K562 (cell line): Measurements from ENCODE around the gene NFRKB. TPM values are rescaled to one million over a fixed set of nuclear protein-coding genes. Genes with fewer than 3 reads are reported as not detected.

Experiments
- ATAC-seq: fragments of 200-7000 bp; cut with Tn5 transposase; 3 replicates; pipeline ENCODE4 v1.9.1; 2020; ENCODE audit warnings: moderate library complexity
- BruUV-seq: library from RNA; stranded (reverse); fragments of 400-500 nt; replicated peaks from 2 replicates; lab custom pipeline; 2021; lab: Mats Ljungman, UMichigan
- CTCF ChIA-PET: fragments of 300-600 bp; formaldehyde crosslinking; extraction: SDS; loops from one replicate; lab custom pipeline; 2021; ENCODE audit warnings: low intra/inter-chr PET ratio; lab: Yijun Ruan, JAX
- POLR2A ChIA-PET: fragments of 300-600, 350-650 bp; sonication (Branson Sonifier 250); formaldehyde crosslinking; extraction: SDS; loops from one replicate; lab custom pipeline; 2021; ENCODE audit warnings: antibody characterized with exemption, inconsistent platforms; lab: Yijun Ruan, JAX
- DNase-seq, 4 experiments: peaks; one replicate each; pipeline versions ENCODE4 v3.0.0 to v3.0.0-alpha.2; 2011 to 2018; ENCODE audit warnings: low spot score in 3 of 4, mixed read lengths in 3 of 4; ENCODE audit errors: extremely low read depth in 1 of 4
- FAIRE-seq: peaks from 2 replicates; lab custom pipeline; 2011; peaks lifted over from hg19 to GRCh38; lab: Jason Lieb, UNC
- H2AFZ ChIP-seq: 2 replicates; pipeline ENCODE4 v1.6.0; 2011; ENCODE audit warnings: low read depth, low read length, control low read depth, inconsistent platforms
- H3K27ac ChIP-seq: fragments of 200-600 bp; 3 replicates; pipeline ENCODE4 v1.8.0; 2011; ENCODE audit warnings: low read depth, mild to moderate bottlenecking, control low read depth, inconsistent platforms, low read length, moderate library complexity, mixed read lengths; ENCODE audit errors: extremely low read depth
- H3K27me3 ChIP-seq, 2 experiments: fragments of 300-600 bp in 1 of 2; 2 replicates in 1 of 2; 3 replicates in 1 of 2; pipeline versions ENCODE4 v1.6.0 to v1.8.0; 2011; ENCODE audit warnings: inconsistent platforms in 2 of 2, low read length in 2 of 2, mild to moderate bottlenecking in 1 of 2, mixed read lengths in 1 of 2, moderate library complexity in 1 of 2; ENCODE audit not compliant: control insufficient read depth in 2 of 2, insufficient read depth in 2 of 2
- H3K36me3 ChIP-seq: fragments of 300-600 bp; 3 replicates; pipeline ENCODE4 v1.8.0; 2011; ENCODE audit warnings: mild to moderate bottlenecking, low read length, inconsistent platforms; ENCODE audit not compliant: control insufficient read depth, insufficient read depth
- H3K4me1 ChIP-seq, 2 experiments: fragments of 200-600 bp in 1 of 2; replicated peaks in 1 of 2; 2 replicates in 1 of 2; 3 replicates in 1 of 2; pipeline versions ENCODE4 v1.5.1 to v1.8.0; 2011; ENCODE audit warnings: inconsistent platforms in 2 of 2, low read length in 2 of 2, mild to moderate bottlenecking in 1 of 2, mixed read lengths in 1 of 2, moderate library complexity in 1 of 2; ENCODE audit not compliant: control insufficient read depth in 2 of 2, insufficient read depth in 2 of 2
- H3K4me2 ChIP-seq: 2 replicates; pipeline ENCODE4 v1.6.1; 2011; ENCODE audit warnings: low read length, control low read depth, inconsistent platforms, mixed read lengths; ENCODE audit not compliant: insufficient read depth
- H3K4me3 ChIP-seq: fragments of 200-600 bp; sonication (generic), shearing (Covaris generic); 2 replicates; pipeline ENCODE4 v1.5.1; 2016; ENCODE audit warnings: control low read depth, inconsistent platforms
- H3K79me2 ChIP-seq: fragments of 200-600 bp; 3 replicates; pipeline ENCODE4 v1.8.0; 2011; ENCODE audit warnings: low read length, inconsistent platforms; ENCODE audit not compliant: control insufficient read depth, insufficient read depth
- H3K9ac ChIP-seq, 2 experiments: 2 replicates each; pipeline versions ENCODE4 v1.6.0 to v1.6.1; 2011; ENCODE audit warnings: low read depth in 2 of 2, low read length in 2 of 2, control low read depth in 1 of 2, inconsistent platforms in 1 of 2, mild to moderate bottlenecking in 1 of 2, mixed read lengths in 1 of 2; ENCODE audit not compliant: insufficient read depth in 1 of 2
- H3K9me1 ChIP-seq: one replicate; pipeline ENCODE4 v1.6.0; 2011; ENCODE audit warnings: inconsistent platforms, mild to moderate bottlenecking, low read length, moderate library complexity; ENCODE audit not compliant: control insufficient read depth, insufficient read depth
- H3K9me3 ChIP-seq: replicated peaks from 2 replicates; pipeline ENCODE4 v1.5.1; 2011; ENCODE audit warnings: low read depth, low read length, inconsistent platforms; ENCODE audit not compliant: control insufficient read depth, insufficient read depth
- H4K20me1 ChIP-seq: replicated peaks from 2 replicates; pipeline ENCODE4 v1.6.1; 2011; ENCODE audit warnings: low read length, inconsistent platforms, mixed read lengths; ENCODE audit not compliant: control insufficient read depth, insufficient read depth
- CHD4 ChIP-seq: fragments of 200-600 bp; sonication (generic); IDR thresholded peaks from 3 replicates; pipeline ENCODE4 v1.6.1; 2012; ENCODE audit warnings: low read depth, mild to moderate bottlenecking, mixed read lengths, low read length, inconsistent platforms; ENCODE audit not compliant: insufficient read depth, insufficient replicate concordance, poor library complexity, severe bottlenecking
- CREB5 ChIP-seq: fragments of 250-450 bp; sonication (Bioruptor Pico); IDR thresholded peaks from 2 replicates; pipeline ENCODE4 v1.5.0; 2020; ENCODE audit warnings: mild to moderate bottlenecking
- GTF2F1 ChIP-seq: IDR thresholded peaks from 2 replicates; pipeline ENCODE4 v1.6.1; 2011; ENCODE audit warnings: low read depth, low read length, improper control_type of control experiment
- RAD51 ChIP-seq: fragments of 450-650 bp; IDR thresholded peaks from 2 replicates; pipeline ENCODE4 v1.7.1; 2016; ENCODE audit warnings: low read depth, mild to moderate bottlenecking, borderline replicate concordance
- RBM22 ChIP-seq: fragments of 200-400 bp; formaldehyde crosslinking; IDR thresholded peaks from 2 replicates; pipeline ENCODE4 v1.6.1; 2018; ENCODE audit warnings: low read length, low read depth; ENCODE audit not compliant: poor library complexity, severe bottlenecking
- SNRNP70 ChIP-seq: fragments of 200-400 bp; formaldehyde crosslinking; optimal IDR thresholded peaks from 2 replicates; pipeline ENCODE3; 2017; ENCODE audit warnings: low read depth, low read length
- ZBTB8A ChIP-seq: fragments of 450-650 bp; IDR thresholded peaks from 2 replicates; pipeline ENCODE4 v1.6.1; 2018; ENCODE audit warnings: mild to moderate bottlenecking, moderate library complexity; ENCODE audit not compliant: partially characterized antibody
- ZFPM2 ChIP-seq: fragments of 250-450 bp; sonication (Bioruptor Pico); IDR thresholded peaks from 2 replicates; pipeline ENCODE4 v1.5.1; 2022; ENCODE audit warnings: mild to moderate bottlenecking
- ZNF3 ChIP-seq: fragments of 250-450 bp; sonication (Bioruptor Pico); IDR thresholded peaks from 2 replicates; pipeline ENCODE4 v1.5.0; 2021; ENCODE audit warnings: mild to moderate bottlenecking, moderate library complexity
- WGBS: fragments of 100-300 bp; shearing (Covaris generic); methylation state at CpG from one replicate; pipeline ENCODE4 v1.1.6; 2016; ENCODE audit warnings: low coverage, mixed read lengths; ENCODE audit not compliant: insufficient coverage; ENCODE audit errors: missing lambda C conversion rate; 5-methylcytosine and 5-hydroxymethylcytosine counted together
- in situ Hi-C: fragments of 300-500 bp; cut with MboI; formaldehyde crosslinking; loops from 4 replicates; pipeline ENCODE4 v1.15.0; 2018; ENCODE audit warnings: inconsistent platforms, mixed read lengths
- intact Hi-C: fragments of 100-400 bp; cut with micrococcal nuclease; formaldehyde crosslinking; loops from 2 replicates; pipeline ENCODE4 v1.14.2; 2022
- polyA plus RNA-seq, 8 experiments: library from polyadenylated mRNA; depleted of rRNA in 4 of 8; stranded (reverse) in 5 of 8; unstranded in 3 of 8; fragments of >200 nt; fragmentation: Nextera tagmentation in 2 of 8; fragmentation: Illumina TruSeq in 1 of 8; extraction: Ambion mirVana in 2 of 8; extraction: Trizol in 1 of 8; gene quantifications; 2 replicates each; pipeline versions ENCODE4 v1.2.1 to v1.2.3, GENCODE V29; 2011 to 2014; ENCODE audit warnings: inconsistent platforms in 1 of 8, missing spikeins in 1 of 8
- total RNA-seq, 7 experiments: library from RNA; depleted of rRNA in 6 of 7; stranded (reverse); fragments of >200 nt in 6 of 7; fragmentation: Illumina TruSeq in 2 of 7; extraction: Trizol in 2 of 7; gene quantifications; 2 replicates each; pipeline versions ENCODE4 v1.2.1 to v1.2.3, GENCODE V29; 2011 to 2021; ENCODE audit warnings: low replicate concordance in 1 of 7

NFRKB gene
- total and polyA plus RNA-seq, 9 of the 15 experiments (the other 6 are each of a cell fraction or from before 2014, with no cell fraction given) = 7.1 to 42.6 (median 23.9) TPM

GRCh38 chr11:129933262-129933661, 37.9 kb upstream of the NFRKB start:
- in situ Hi-C loops = no loop called here
- BruUV-seq = no TSS peak

More at GRCh38 chr11:129933262-129933661, 37.9 kb upstream of the NFRKB start:
- ChIA-PET POLR2A (no interaction called here), CTCF (no interaction called here)
- intact Hi-C loops = no loop called here
- Histone ChIP-seq H3K9me3 (no peaks in the 10 kb centered on the region), H3K4me2 (no peak overlapping the region), H3K9me1 (no peaks in the 10 kb centered on the region), H3K4me3 (no peak overlapping the region), H2AFZ (no peak overlapping the region), H3K36me3 (peaks cover 8% of the 10 kb centered on the region; the same call in 2 of the 3 replicates), H3K9ac (no peak overlapping the region), H3K27me3 (no peaks in the 10 kb centered on the region), H4K20me1 (no peaks in the 10 kb centered on the region), H3K4me1 (peaks cover 6 to 9% of the 10 kb centered on the region in 2 experiments; a peak in 4 of 5 replicates), H3K27ac (no peak overlapping the region), H3K79me2 (no peaks in the 10 kb centered on the region)
- no peak for FAIRE-seq
- no peak for TF ChIP-seq CREB5 (CRISPR knock-in tag)
- no peak for TF ChIP-seq ZNF3 (CRISPR knock-in tag)
- TF ChIP-seq GTF2F1 = no peak
- TF ChIP-seq CHD4 = no peak
- no peak for TF ChIP-seq ZBTB8A
- no peak for TF ChIP-seq RBM22
- TF ChIP-seq RAD51 = no peak
- no peak for TF ChIP-seq ZFPM2
- no peak for TF ChIP-seq SNRNP70
- no peak for DNase-seq
- ATAC-seq = no peak
- 69% methylated on average over 1 of the region's 1 CpG for WGBS
